Hematopoietic multipotent progenitor cell treated with erythropoietin and hydrocortisone succinate and interleukin-3 and kit ligand, for 15 days (in vitro differentiated cells): ENCODE data around the gene PGM2.
"Not testable (repeated sequence)": the region's sequence is repeated elsewhere in the genome, so short reads cannot be mapped to it uniquely, and the experiment has no call there.

Experiments used
- DNase-seq: peaks from one replicate; pipeline ENCODE4 v3.0.0-alpha.2; 2015; ENCODE audit warnings: low spot score

Gene PGM2

GRCh38 chr4:37826295-37827029, at the start of gene PGM2:
Gene PGM2 (plus strand): TSS chr4:37826686. CDS start chr4:37826733, 47 bp downstream.
- DNase-seq, result peak; percentile 82

- no peak for DNase-seq
Observed at GRCh38 chr4:37779896-37780295, 46.6 kb upstream of the PGM2 start.

- DNase-seq, result no peak
Observed at GRCh38 chr4:37780444-37781130, 45.9 kb upstream of the PGM2 start.

- DNase-seq, result no peak
Observed at GRCh38 chr4:37781131-37781455, 45.4 kb upstream of the PGM2 start.

- not testable (repeated sequence) for DNase-seq
Observed at GRCh38 chr4:37786267-37786666, 40.2 kb upstream of the PGM2 start.

- not testable (repeated sequence) for DNase-seq
Observed at GRCh38 chr4:37787883-37788460, 38.5 kb upstream of the PGM2 start.

- DNase-seq, result no peak
Observed at GRCh38 chr4:37788819-37789218, 37.7 kb upstream of the PGM2 start.

GRCh38 chr4:37792241-37792640, 34.2 kb upstream of the PGM2 start:
- DNase-seq, result no peak

- peak; percentile 47 for DNase-seq
Observed at GRCh38 chr4:37793562-37793961, 32.9 kb upstream of the PGM2 start.

- no peak for DNase-seq
Observed at GRCh38 chr4:37794056-37794455, 32.4 kb upstream of the PGM2 start.

- DNase-seq, result peak; percentile 79
Observed at GRCh38 chr4:37795581-37796195, 30.8 kb upstream of the PGM2 start.

- DNase-seq, result no peak
Observed at GRCh38 chr4:37797374-37797773, 29.1 kb upstream of the PGM2 start.

- no peak for DNase-seq
Observed at GRCh38 chr4:37797923-37798322, 28.6 kb upstream of the PGM2 start.

GRCh38 chr4:37798616-37799015, 27.9 kb upstream of the PGM2 start:
- no peak for DNase-seq

GRCh38 chr4:37799941-37800554, 26.4 kb upstream of the PGM2 start:
- no peak for DNase-seq

GRCh38 chr4:37802068-37802666, 24.3 kb upstream of the PGM2 start:
- peak; percentile 26 for DNase-seq

- peak; percentile 66 for DNase-seq
Observed at GRCh38 chr4:37803348-37803973, 23.0 kb upstream of the PGM2 start.

GRCh38 chr4:37805091-37805490, 21.4 kb upstream of the PGM2 start:
- no peak for DNase-seq

- DNase-seq, result no peak
Observed at GRCh38 chr4:37812713-37813112, 13.8 kb upstream of the PGM2 start.

- DNase-seq, result no peak
Observed at GRCh38 chr4:37815591-37815990, 10.9 kb upstream of the PGM2 start.

GRCh38 chr4:37816006-37816405, 10.5 kb upstream of the PGM2 start:
- no peak for DNase-seq

GRCh38 chr4:37816719-37817118, 9.8 kb upstream of the PGM2 start:
- no peak for DNase-seq
